ENCODE measurements around the gene PODXL.

The PODXL gene

DNA sequence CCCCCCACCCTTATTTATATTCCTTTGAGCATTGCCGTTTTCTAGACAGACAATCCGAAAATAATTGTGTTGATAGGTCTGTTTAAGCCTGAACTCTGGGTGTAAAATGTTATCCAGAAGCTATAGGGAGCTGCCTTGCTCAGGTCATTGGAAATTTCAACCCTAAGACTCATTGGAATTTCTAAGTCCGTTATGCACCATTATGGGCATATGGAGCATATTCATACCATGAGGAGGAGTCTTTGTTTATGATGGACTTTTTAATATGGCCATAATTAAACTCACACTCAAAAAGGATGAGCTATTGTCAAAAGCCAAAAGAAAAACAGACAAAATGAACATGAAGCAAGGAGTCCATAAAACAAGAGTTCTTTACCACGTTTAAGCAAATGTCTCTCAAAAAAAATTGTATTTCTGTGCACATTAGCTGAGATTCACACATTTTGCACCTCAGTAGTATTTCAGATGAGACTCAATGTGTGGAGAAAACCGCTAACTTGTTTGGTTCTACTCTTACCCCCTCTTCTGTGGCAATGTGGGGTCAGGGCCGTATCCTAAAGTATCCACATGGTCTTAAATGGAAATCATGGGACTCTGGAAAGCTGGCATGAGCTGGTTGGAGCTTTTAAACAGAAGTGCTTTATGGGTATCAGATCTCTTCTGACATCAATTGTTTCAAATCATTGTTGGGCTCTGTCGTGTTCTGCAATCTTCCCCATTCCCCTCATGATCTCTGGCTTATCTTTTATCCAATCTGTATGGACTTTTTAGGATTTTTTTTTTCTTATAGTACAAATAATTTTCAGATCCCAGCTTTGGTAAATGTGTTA lies 60.5 kb downstream of the PODXL start:
- H2AFZ ChIP-seq (ENCODE audit: low read depth, low read length, severe bottlenecking), result no peak overlapping the region

DNA sequence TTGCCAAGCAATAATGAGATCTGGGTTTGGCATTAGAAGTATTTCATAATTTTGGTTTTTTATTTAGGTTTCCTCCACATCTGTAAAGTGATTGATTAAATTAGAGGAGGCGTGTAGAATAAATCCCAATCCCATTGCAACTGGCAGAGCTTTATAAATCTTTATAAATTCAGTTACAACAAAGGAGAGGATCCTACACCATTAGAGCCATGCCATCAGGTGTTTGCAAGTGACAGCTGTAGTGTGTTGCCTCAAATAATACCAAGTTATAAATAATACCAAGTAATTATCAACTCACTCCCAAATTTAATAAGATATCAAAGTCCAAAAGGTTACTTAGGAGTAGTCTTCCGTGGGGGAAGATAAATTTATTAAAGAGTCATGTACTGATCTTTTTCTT lies 62.2 kb downstream of the PODXL start:
- H4K20me1 ChIP-seq (ENCODE audit: low read depth, low read length), result no peaks in the 10 kb centered on the region
- H3K9me3 ChIP-seq (ENCODE audit: insufficient read depth, low read length), result no peaks in the 10 kb centered on the region
- no peaks in the 10 kb centered on the region for H3K36me3 ChIP-seq (ENCODE audit: low read length)
- H3K27me3 ChIP-seq (ENCODE audit: low read length), result no peaks in the 10 kb centered on the region
- no peak overlapping the region for H3K9ac ChIP-seq (ENCODE audit: low read length)
- H2AFZ ChIP-seq (ENCODE audit: low read depth, low read length, severe bottlenecking), result no peak overlapping the region
- TF ChIP-seq, protein P1, sequence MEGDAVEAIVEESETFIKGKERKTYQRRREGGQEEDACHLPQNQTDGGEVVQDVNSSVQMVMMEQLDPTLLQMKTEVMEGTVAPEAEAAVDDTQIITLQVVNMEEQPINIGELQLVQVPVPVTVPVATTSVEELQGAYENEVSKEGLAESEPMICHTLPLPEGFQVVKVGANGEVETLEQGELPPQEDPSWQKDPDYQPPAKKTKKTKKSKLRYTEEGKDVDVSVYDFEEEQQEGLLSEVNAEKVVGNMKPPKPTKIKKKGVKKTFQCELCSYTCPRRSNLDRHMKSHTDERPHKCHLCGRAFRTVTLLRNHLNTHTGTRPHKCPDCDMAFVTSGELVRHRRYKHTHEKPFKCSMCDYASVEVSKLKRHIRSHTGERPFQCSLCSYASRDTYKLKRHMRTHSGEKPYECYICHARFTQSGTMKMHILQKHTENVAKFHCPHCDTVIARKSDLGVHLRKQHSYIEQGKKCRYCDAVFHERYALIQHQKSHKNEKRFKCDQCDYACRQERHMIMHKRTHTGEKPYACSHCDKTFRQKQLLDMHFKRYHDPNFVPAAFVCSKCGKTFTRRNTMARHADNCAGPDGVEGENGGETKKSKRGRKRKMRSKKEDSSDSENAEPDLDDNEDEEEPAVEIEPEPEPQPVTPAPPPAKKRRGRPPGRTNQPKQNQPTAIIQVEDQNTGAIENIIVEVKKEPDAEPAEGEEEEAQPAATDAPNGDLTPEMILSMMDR (IDR thresholded peaks at IDR 0.05; ENCODE audit: insufficient read depth, low read length, poor library complexity, severe bottlenecking), result no peak
- TF ChIP-seq EZH2phosphoT487 (conservative IDR thresholded peaks at IDR 0.05; ENCODE audit: low read length), result no peak
- H3K27ac ChIP-seq (ENCODE audit: low read depth, low read length), result no peak overlapping the region
- no peak overlapping the region for H3K4me2 ChIP-seq (ENCODE audit: low read depth, low read length, poor library complexity, severe bottlenecking)
- H3K9me2 ChIP-seq (replicated peaks; ENCODE audit: insufficient read depth, low read length), result no peaks in the 10 kb centered on the region
- H3F3A ChIP-seq (ENCODE audit: insufficient read depth), result no peaks in the 10 kb centered on the region
- no peaks in the 10 kb centered on the region for H3K79me2 ChIP-seq (ENCODE audit: insufficient read depth, low read length)
- H3K4me3 ChIP-seq (ENCODE audit: insufficient read depth, low read length, poor library complexity, severe bottlenecking), result no peak overlapping the region

More for the DNA sequence above, 60.5 kb downstream of the PODXL start:
- H3K4me3 ChIP-seq (ENCODE audit: insufficient read depth, low read length, poor library complexity, severe bottlenecking), result no peak overlapping the region
- H3K79me2 ChIP-seq (ENCODE audit: insufficient read depth, low read length), result no peaks in the 10 kb centered on the region
- no peaks in the 10 kb centered on the region for H3K9me3 ChIP-seq (ENCODE audit: insufficient read depth, low read length)
- no peaks in the 10 kb centered on the region for H3F3A ChIP-seq (ENCODE audit: insufficient read depth)
- H3K27ac ChIP-seq (ENCODE audit: low read depth, low read length), result no peak overlapping the region
- TF ChIP-seq, protein P1 (IDR thresholded peaks at IDR 0.05; ENCODE audit: insufficient read depth, low read length, poor library complexity, severe bottlenecking), result no peak
- TF ChIP-seq EZH2phosphoT487 (conservative IDR thresholded peaks at IDR 0.05; ENCODE audit: low read length), result no peak
- H3K9me2 ChIP-seq (replicated peaks; ENCODE audit: insufficient read depth, low read length), result no peaks in the 10 kb centered on the region
- H3K4me2 ChIP-seq (ENCODE audit: low read depth, low read length, poor library complexity, severe bottlenecking), result no peak overlapping the region
- no peaks in the 10 kb centered on the region for H3K27me3 ChIP-seq (ENCODE audit: low read length)
- no peaks in the 10 kb centered on the region for H3K36me3 ChIP-seq (ENCODE audit: low read length)
- H3K9ac ChIP-seq (ENCODE audit: low read length), result no peak overlapping the region
- H4K20me1 ChIP-seq (ENCODE audit: low read depth, low read length), result no peaks in the 10 kb centered on the region

DNA sequence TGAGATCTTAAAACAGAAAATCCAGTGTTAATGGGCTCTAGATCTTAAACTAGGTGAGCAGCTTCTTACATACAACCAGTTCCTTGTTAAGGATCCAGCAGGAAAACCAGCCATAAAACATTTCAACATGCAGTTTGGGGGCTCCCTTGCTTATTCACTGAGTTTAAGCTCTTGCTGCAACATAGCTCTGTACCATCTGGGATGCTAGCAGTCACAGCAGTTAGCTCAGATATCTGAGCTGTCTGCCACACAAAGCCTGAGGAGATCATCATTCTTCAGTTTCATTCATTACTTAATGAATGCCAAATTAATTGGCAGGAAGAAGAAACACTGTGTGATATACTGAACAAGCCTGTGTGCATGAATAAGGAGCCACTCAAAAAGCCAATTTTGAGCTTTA lies 62.8 kb downstream of the PODXL start:
- Histone ChIP-seq H3K9ac (ENCODE audit: low read length) (no peak overlapping the region), H3K27ac (ENCODE audit: low read depth, low read length) (no peak overlapping the region), H3K27me3 (ENCODE audit: low read length) (no peaks in the 10 kb centered on the region), H3K9me3 (ENCODE audit: insufficient read depth, low read length) (no peaks in the 10 kb centered on the region), H2AFZ (ENCODE audit: low read depth, low read length, severe bottlenecking) (no peak overlapping the region), H3K4me3 (ENCODE audit: insufficient read depth, low read length, poor library complexity, severe bottlenecking) (no peak overlapping the region), H4K20me1 (ENCODE audit: low read depth, low read length) (no peaks in the 10 kb centered on the region), H3K79me2 (ENCODE audit: insufficient read depth, low read length) (no peaks in the 10 kb centered on the region), H3K36me3 (ENCODE audit: low read length) (no peaks in the 10 kb centered on the region), H3K9me2 (replicated peaks; ENCODE audit: insufficient read depth, low read length) (no peaks in the 10 kb centered on the region), H3F3A (ENCODE audit: insufficient read depth) (no peaks in the 10 kb centered on the region), H3K4me2 (ENCODE audit: low read depth, low read length, poor library complexity, severe bottlenecking) (no peak overlapping the region)
- TF ChIP-seq, protein P1 (IDR thresholded peaks at IDR 0.05; ENCODE audit: insufficient read depth, low read length, poor library complexity, severe bottlenecking), result no peak
- TF ChIP-seq EZH2phosphoT487 (conservative IDR thresholded peaks at IDR 0.05; ENCODE audit: low read length), result no peak

All from SU-DHL-6 (cell line).